Prostate gland (tissue), 2 donors: ENCODE results near the gene PCSK6.

Experiments
- POLR2A ChIP-seq: fragments of 450-650 bp; IDR thresholded peaks from one replicate; pipeline ENCODE4 v1.6.1; 2016; ENCODE audit warnings: antibody characterized with exemption, mild to moderate bottlenecking
- TF ChIP-seq, protein P1 (sequence below), 4 experiments: fragments of 200-600 bp in 2 of 4; fragments of 450-650 bp in 2 of 4; sonication (generic) in 2 of 4; IDR thresholded peaks; 1 replicate in 3 of 4; 2 replicates in 1 of 4; pipeline ENCODE4 v1.5.1; 2016 to 2019; ENCODE audit warnings: antibody characterized with exemption in 4 of 4, mild to moderate bottlenecking in 2 of 4, moderate library complexity in 2 of 4

DNA sequence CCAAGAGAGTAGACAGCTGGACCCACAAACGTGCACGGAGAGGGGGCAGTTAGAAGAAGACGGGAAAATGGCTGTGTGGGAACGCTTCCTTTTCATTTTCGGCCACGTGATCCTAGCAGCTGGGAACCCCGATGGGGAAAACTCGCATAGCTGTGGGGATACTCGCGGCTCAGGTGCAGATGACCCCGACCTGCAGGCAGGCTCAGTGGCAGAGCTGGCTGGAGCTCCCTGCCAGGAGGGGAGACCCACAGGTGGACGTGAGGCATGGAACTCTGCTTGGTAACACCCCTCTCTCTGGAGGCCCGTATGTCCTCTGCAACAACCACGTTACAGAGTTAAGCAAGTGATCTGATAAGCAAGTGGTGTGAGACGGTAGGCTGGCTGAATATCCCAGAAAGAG lies 109.9 kb downstream of the PCSK6 start:
- TF ChIP-seq, protein P1, sequence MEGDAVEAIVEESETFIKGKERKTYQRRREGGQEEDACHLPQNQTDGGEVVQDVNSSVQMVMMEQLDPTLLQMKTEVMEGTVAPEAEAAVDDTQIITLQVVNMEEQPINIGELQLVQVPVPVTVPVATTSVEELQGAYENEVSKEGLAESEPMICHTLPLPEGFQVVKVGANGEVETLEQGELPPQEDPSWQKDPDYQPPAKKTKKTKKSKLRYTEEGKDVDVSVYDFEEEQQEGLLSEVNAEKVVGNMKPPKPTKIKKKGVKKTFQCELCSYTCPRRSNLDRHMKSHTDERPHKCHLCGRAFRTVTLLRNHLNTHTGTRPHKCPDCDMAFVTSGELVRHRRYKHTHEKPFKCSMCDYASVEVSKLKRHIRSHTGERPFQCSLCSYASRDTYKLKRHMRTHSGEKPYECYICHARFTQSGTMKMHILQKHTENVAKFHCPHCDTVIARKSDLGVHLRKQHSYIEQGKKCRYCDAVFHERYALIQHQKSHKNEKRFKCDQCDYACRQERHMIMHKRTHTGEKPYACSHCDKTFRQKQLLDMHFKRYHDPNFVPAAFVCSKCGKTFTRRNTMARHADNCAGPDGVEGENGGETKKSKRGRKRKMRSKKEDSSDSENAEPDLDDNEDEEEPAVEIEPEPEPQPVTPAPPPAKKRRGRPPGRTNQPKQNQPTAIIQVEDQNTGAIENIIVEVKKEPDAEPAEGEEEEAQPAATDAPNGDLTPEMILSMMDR (IDR thresholded peaks at IDR 0.05), result no peak
- no peak for TF ChIP-seq POLR2A
